HG03354 (cell line): Measurements from ENCODE around the gene PGGHG.
"Not testable (repeated sequence)": the region's sequence is repeated elsewhere in the genome, so short reads cannot be mapped to it uniquely, and the experiment has no call there.

Experiments used
- ATAC-seq: cut with Tn5 transposase; IDR thresholded peaks from one replicate; pipeline ENCODE4 v1.9.1; 2021; ENCODE audit warnings: mild to moderate bottlenecking; ENCODE audit not compliant: unreplicated experiment, poor library complexity, severe bottlenecking

PGGHG gene

DNA sequence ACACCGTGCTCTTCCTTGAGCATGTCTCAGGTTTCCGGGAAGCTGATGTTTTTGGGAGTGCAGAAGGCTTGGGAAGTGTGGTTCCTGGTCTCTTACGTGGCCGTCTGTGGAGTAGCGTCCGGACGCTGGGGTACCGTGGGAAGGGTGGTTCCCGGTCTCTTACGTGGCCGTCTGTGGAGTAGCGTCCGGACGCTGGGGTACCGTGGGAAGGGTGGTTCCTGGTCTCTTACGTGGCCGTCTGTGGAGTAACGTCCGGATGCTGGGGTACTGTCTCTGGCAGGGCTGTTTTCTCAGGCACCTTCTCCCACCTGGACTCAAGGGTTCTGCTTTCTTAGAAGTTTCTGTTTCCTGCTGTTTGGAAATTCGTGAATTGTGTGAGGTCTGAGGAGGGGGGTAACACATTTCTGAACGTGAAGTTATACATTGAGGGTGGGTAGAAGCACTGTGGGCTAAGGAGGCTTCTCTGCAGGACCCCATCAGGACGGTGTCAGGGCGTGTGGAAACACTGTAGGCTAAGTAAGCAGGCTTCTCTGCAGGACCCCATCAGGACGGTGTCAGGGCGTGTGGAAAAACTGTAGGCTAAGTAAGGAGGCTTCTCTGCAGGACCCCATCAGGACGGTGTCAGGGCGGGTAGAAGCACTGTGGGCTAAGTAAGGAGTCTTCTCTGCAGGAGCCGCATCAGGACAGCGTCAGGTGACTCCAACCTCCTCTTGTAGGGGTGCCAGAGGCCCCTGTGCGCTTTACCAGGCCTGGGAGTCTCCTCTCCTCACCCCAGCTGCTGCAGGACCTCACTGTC is 37.1 kb downstream of the PGGHG start:
- ATAC-seq = no peak

DNA sequence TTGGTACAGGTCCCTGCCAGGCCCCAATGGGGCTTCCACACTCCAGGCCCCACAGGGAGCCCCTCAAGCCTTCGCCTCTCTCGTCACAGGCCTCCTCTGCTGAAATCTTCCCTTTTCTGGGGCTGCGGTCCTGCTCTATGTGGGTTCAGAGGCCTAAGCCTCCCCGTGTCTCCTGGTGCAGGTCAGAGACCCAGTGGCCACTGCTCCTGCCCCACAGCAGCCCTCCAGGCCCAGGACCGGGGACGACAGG is 37.6 kb downstream of the PGGHG start:
- ATAC-seq = no peak

DNA sequence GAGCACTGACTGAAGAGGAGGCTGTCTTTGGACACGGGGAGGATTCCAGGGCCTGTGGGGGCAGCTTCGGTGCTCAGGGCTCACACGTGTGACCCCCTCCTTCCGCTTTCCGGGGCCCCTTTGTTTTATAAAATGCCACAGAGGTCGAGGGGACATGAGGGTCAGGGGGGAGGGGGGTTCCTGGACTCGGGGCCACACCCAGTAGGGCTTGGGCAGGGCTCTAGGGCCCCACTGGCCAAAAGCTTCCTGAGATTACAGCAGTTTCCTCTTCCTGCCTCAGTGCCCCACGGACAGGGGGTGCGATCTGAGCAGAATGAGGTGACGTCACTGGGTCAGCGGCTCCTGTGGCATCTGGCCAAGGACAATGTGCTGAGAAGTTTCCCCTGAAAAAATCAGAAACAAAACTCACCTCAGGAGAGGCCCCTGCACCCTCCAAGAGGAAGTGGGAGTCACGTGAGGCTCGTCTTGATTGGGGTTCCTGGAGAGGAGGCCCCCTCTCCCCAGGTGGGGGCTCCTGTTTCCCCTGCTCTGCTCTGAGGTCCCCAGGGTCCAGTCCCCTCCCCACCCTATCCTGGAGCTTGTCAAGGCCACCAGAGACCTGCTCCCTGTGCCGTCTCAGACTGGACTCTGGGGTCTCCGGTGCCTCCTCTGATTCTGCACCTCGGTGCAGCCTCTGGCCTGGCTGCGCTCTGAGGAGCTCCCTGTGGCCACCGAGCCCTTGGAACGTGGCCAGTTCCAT is 38.1 kb downstream of the PGGHG start:
- ATAC-seq = peak; percentile 52

DNA sequence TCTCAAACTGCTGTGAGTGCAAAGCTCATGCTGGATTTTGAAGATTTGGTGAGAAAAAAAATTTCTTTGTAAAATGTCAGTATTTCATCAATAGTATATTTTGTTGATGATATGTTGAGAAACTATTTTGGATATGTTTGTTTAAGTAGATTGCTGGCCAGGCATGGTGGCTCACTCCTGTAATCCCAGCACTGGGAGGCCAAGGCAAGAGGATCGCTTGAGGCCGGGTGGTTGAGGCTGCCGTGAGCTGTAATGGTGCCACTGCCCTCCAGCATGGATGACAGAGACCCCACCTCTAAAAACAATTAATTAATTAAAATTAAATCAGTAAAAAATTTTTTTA is 38.6 kb downstream of the PGGHG start:
- no peak for ATAC-seq

DNA sequence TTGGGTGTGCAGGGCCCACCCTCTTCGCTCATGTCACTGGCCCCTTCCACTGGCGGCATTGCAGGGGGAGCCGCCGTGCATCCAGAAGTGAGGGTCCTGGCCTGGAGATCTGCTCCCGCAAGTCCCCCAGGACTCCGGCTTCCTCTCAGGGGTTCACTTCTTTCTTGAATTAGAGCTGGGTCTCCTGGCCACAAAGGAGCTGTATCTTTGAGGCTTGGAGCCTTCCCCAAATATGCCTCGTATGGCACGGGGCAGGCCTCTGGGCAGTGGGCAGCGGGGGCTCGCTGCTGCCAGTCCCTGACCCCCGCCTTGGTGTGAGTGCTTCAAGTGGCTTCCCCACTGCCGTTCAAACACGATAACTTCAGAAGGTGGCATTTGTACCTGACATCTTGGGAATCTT is 39.1 kb downstream of the PGGHG start:
- no peak for ATAC-seq

DNA sequence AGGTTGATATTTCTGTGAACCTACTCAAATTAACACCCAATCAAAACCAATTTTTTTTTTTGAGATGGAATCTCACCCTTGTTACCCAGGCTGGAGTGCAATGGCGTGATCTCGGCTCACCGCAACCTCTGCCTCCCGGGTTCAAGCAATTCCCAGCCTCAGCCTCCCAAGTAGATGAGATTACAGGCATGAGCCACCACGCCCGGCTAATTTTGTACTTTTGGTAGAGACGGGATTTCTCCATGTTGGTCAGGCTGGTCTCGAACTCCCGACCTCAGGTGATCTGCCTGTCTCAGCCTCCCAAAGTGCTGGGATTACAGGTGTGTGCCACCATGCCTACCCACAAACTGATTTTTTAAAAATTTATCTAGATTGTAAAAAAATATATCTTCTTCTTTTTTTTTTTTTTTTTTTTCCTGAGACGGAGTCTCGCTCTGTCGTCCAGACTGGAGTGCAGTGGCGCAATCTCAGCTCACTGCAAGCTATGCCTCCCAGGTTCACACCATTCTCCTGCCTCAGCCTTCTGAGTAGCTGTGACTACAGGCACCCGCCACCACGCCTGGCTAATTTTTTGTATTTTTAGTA is 39.7 kb downstream of the PGGHG start:
- ATAC-seq = not testable (repeated sequence)

DNA sequence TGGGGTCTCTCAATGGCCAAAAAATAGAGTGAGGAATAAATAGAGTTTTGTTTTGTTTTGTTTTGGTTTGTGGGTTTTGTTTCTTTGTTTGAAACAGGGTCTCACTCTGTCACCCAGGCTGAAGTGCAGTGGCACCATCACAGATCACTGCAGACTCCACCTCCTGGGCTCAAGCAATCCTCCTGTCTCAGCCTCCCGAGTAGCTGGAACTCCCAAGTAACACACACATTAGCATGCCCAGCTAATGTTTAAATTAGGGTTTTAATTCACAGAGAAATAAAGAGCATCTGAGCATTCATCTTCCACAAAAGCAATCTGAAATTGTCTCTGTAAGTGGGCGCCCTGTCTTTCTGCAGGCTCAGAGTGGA is 40.9 kb downstream of the PGGHG start:
- no peak for ATAC-seq

DNA sequence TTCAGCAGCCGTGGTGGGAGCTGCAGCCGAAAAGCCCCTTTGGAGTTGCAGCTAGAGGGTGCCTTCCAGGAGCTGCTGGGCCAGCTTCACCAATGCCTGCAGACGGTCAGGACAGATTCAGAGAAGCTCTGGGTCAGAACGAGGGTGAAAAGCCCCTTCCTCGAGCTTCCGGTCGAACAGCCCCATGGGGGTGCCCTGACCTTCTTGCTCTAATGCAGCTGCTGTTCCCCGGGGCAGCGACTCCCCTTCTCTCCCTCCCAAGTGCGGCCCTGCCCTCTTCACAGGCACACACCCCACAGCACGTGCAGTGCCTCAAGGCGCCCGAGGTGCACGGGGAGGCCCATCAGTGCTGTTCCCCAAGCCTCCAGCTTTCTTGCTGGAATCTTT is 41.4 kb downstream of the PGGHG start:
- ATAC-seq = no peak

DNA sequence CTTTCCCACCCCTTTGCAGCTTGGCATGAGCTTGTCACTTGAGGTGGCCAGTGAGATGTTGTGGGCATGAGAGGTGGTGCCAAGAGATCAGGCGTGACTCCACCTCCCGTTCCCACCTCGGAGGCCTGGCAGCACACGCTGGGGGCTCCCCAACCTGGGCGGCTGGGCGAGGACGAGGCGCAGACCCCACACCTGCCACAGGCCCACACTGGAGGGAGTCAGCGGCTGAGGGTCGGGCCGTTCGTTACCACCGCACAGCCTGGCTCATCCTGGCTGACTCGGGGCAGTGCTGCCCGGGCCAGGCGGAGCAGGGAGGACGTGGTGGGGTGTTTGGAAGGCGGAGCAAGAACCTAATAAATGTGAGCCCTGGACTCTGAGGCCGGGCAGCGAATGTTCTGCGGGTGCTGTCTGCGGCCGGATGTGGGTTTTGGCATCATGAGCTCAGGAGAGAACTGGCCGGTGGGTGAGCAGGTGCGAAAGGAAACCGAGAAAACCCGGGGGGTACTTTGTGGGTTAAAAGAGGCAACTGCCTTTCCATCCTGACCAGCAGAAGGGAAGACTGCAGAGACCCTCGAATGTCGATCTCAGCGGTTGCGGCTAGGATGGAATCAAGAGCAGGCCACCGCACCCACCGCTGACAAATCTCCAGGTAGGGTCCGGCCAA is 41.9 kb downstream of the PGGHG start:
- ATAC-seq = no peak

DNA sequence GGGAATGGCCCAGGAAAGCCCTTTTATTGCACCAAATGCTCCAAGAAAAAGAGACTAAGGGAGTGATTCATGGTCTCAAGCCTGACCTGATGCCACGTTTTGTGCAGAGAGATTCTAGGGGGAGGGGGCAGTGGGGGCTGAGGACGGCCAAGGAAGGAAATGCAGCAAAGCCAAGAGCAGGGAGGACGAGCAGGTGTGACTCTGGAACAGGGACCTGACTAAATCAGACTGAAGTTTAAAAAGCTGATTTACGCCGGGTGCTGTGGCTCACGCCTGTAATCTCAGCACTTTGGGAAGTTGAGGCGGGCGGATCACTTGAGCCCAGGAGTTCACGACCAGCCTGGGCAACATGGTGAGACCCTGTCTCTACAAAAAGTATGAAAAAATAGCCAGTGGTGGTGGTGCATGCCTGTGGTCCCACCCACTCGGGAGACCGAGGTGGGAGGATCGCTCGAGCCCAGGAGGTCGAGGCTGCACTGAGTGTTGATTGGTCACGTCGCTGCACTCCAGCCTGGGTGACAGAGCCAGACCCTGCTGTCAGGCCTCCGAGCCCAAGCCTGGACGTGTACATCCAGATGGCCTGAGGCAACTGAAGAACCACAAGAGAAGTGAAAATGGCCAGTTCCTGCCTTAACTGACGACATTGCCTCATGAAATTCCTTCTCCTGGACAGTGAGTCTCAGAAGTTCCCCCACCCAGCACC is 42.6 kb downstream of the PGGHG start:
- ATAC-seq = no peak

DNA sequence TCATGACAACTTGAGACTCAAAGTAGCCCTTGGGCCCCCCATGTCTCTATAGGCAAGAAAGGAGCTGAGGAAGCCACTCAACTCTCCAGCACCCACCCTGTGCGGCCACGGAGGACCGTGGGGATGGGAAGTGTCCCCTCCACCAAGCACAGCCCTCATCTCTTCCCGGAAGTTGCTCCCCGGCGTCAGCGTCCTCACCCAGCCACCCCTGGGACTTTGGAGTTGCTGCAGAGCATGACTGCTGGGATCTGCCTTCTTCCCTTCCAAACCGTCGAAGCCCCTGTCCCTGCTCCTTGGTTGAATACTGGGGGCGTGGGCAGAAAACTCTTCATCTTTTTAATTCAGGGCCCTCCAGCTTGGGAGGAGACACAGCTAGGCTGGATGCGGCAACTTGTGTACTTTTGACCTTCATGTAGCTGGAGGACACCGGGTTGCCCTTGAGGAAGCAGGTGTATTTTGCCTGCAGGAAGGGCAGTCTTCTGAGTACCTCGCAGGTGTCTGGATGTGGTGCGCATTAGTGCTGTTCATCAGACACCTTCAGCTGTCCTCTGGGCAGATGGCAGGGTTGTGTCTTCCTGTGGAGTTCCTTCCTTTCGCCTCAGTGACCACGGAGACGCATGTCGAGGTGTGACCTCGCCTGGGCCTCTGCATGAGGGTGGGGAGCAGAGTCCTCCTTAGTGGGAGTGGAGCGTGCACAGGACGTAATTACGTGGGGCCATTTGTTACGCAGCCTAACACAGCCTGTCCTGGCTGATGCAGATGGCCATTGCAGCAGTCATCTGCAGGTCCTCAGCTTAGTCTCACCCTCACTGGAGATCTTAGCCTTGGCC is 43.9 kb downstream of the PGGHG start:
- ATAC-seq = no peak

DNA sequence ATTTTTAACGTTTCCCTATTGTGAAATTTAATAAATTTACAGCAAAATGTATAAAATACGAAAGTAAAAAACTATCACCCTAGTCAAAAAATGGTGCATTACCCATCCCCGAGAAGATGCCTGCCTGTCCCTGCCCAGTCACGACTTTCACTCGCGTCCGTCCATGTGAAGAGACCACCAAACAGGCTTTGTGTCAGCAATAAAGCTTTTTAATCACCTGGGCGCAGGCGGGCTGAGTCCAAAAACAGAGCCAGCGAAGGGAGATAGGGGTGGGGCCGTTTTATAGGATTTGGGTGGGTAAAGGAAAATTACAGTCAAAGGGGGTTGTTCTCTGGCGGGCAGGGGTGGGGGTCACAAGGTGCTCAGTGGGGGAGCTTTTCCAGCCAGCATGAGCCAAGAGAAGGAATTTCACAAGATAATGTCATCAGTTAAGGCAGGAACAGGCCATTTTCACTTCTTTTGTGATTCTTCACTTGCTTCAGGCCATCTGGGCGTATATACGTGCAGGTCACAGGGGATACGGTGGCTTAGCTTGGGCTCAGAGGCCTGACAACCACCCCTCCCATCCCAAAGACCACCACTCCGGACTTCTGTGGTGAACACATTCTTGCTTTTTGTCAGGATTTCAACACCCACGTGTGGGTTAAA is 44.8 kb downstream of the PGGHG start:
- not testable (repeated sequence) for ATAC-seq

DNA sequence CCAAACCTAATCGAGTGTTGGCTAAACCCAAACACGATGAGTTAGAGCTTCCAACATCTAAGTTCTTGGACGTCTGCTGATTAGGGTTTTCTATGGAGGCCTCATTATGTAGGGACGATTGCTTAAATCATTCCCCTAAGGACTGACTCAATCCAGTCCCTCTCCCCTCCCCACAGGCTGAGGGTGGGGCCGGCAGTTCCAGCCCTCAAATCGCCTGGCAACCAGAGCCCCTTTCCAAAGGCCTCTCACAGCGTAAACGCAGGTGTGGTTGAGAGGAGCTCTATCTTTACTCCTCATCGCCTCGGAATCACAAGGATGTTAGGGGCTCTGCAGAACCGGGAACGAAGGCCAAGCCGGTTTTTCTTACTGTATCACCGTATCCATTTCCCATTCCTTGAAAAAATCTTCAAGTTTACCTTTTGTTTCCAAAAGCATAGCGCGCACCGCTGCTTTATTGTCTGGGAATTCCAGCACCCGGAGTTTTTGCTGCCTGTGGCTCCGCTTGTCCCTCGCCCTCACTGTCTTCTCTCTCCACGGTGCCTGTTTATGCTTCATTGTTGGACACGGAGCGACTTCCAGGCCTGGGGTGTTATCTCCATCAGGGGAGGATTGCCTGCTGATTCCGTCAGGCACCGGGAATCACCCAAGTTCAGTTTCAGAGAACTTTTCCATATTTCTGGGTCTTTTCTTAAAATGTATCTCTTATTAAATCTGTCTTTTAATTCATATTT is 45.5 kb downstream of the PGGHG start:
- no peak for ATAC-seq

DNA sequence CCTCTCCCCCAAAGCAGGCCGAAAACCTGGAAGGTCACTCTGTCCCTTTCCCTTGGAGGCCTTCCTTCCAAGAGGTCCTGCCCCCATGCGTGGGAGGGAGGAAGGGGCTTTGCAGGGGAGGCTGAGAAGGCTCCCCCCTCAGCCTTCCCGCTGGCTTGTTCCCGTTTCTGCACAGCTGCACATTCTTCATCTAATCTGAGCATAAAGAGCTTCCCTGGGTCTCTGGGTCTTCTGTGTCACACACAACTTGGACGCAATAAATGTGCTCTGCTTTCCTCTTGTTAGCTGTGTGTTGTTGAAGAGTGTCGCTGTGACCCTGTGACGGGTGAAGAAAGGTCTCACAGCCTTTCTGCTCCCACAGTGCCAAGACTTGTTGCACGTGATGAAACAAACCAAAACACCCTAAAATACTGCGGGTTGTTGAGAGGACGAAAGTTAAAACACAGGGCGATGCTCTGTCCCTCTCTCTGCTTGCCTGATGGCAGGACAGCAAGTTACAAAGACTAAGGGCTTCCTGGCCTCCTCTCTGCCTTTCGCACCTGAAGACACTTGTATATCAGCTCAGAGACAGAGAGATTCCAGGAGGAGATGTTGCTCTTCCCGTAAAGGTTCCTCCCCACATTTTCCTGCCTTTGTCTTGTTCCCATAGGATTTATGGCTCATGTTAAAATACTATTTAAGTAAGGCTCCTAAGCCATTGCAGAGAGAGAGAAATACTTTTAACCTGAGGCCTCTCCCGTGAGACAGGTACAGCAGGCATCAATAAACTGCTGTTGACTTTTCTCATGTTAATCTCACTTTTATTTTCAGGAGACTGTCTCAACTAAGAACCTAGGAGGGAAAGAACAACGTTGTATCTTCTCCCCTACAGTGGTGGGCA is 47.1 kb downstream of the PGGHG start:
- ATAC-seq = no peak

DNA sequence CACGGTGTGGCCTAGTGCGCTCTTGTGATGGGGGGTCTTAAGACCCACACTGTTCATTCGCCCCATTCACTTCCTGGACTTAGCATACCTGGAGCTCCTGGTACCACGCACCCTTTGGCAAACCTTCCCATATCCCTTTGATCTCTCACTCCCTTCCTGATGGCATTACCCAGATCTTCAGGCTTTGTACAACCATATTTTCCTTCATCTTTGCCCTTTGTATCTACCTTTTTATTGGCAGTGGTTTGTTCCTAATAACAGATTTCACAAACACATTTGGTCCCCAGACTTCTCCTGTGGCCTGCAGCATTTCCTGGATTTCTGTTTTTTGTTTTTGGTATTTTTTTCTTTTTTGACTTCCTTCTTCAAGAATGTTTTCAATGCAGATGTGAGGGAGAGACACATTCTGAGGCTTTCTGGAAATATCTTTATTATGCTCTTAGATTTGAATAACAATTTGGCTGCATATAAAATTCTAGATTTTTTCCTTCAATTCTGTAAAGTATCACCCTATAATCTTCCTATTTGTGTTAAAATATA is 47.8 kb downstream of the PGGHG start:
- no peak for ATAC-seq

DNA sequence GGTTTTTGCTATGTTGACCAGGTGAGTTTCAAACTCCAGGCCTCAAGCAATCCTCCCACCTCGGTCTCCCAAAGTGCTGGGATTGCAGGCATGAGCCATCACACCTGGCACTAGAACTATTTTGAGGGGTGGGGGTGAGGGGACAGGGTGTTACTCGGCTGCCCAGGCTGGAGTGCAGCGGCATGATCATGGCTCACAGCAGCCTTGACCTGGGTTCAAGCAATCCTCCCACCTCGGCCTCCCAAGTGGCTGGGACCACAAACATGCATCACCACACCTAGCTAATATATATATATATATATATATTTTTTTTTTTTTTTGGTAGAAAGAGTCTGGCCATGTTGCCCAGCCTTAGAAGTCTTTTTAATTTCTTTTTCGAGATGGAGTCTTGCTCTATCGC is 48.8 kb downstream of the PGGHG start:
- no peak for ATAC-seq

DNA sequence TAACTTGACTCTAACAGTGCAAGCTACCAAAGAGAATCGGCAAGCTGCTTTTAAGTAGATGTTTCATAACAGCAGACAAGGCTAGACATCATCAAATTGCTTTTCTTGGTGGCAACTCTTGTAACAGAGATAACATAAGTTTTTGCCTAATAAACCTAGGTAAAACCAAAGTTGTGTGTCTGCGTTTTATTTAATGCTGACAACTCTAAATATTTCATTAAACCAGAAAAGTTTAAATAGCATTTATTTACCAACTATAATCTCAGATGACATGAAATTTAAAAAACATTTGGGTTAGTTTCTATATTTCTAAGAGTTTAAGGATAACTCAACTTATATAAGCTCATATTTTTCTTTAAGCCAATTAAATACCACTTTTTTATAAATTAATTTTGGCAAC is 51.0 kb downstream of the PGGHG start:
- ATAC-seq = no peak
